Liver (tissue), 3 donors: Measurements from ENCODE around the gene STRA8.

Experiments used
- ATF3 ChIP-seq: IDR thresholded peaks from 2 replicates; pipeline ENCODE4 v1.6.1; 2016; ENCODE audit warnings: antibody characterized with exemption
- CTCF ChIP-seq: fragments of 150-350 bp; IDR thresholded peaks from 2 replicates; pipeline ENCODE4 v1.5.1; 2017; ENCODE audit warnings: improper control_type of control experiment, low read depth, low read length; ENCODE audit not compliant: missing input control
- GABPA ChIP-seq, 2 donors: IDR thresholded peaks in 1 of 2; conservative IDR thresholded peaks in 1 of 2; 2 replicates each; pipeline ENCODE4 v1.6.1; 2016; ENCODE audit warnings: antibody characterized with exemption in 2 of 2, mild to moderate bottlenecking in 1 of 2, moderate library complexity in 1 of 2
- MAX ChIP-seq: IDR thresholded peaks from 2 replicates; pipeline ENCODE4 v1.6.1; 2016; ENCODE audit warnings: antibody characterized with exemption
- NR2F2 ChIP-seq: IDR thresholded peaks from 2 replicates; pipeline ENCODE4 v1.6.1; 2016; ENCODE audit warnings: antibody characterized with exemption
- RAD21 ChIP-seq, 2 donors: IDR thresholded peaks; 2 replicates each; pipeline ENCODE4 v1.6.1; 2016; ENCODE audit warnings: antibody characterized with exemption in 2 of 2, mild to moderate bottlenecking in 2 of 2
- RXRA ChIP-seq, 2 donors: IDR thresholded peaks; 2 replicates each; pipeline ENCODE4 v1.6.1; 2017 to 2018; ENCODE audit warnings: antibody characterized with exemption in 2 of 2, mild to moderate bottlenecking in 1 of 2
- SP1 ChIP-seq: IDR thresholded peaks from 2 replicates; pipeline ENCODE4 v1.6.1; 2018; ENCODE audit warnings: antibody characterized with exemption, mild to moderate bottlenecking
- TAF1 ChIP-seq: conservative IDR thresholded peaks from 2 replicates; pipeline ENCODE4 v1.6.1; 2016; ENCODE audit warnings: antibody characterized with exemption, mild to moderate bottlenecking
- YY1 ChIP-seq: IDR thresholded peaks from 2 replicates; pipeline ENCODE4 v1.6.1; 2016; ENCODE audit warnings: antibody characterized with exemption, mild to moderate bottlenecking
- donor health status: healthy.
- donor health status: healthy.

- no peak for TF ChIP-seq CTCF
- no peak for TF ChIP-seq TAF1
- no peak for TF ChIP-seq RAD21 (IDR thresholded peaks at IDR 0.05)
- no peak for TF ChIP-seq GABPA (IDR thresholded peaks at IDR 0.05 in 1 of 2, conservative IDR thresholded peaks at IDR 0.05 in 1 of 2)
- TF ChIP-seq ATF3: no peak
- no peak for TF ChIP-seq NR2F2
- TF ChIP-seq RXRA (IDR thresholded peaks at IDR 0.05): no peak
- no peak for TF ChIP-seq MAX
- TF ChIP-seq YY1: no peak
- TF ChIP-seq SP1: no peak
Measured at GRCh38 chr7:135232087-135232486, 1.6 kb upstream of the STRA8 start.
